ENCODE measurements around the gene PATL2.
A peak's percentile ranks its signal among the peaks of the same experiment; 100 is the strongest.
"Not testable (repeated sequence)": the region's sequence is repeated elsewhere in the genome, so short reads cannot be mapped to it uniquely, and the experiment has no call there.

The PATL2 gene

DNA sequence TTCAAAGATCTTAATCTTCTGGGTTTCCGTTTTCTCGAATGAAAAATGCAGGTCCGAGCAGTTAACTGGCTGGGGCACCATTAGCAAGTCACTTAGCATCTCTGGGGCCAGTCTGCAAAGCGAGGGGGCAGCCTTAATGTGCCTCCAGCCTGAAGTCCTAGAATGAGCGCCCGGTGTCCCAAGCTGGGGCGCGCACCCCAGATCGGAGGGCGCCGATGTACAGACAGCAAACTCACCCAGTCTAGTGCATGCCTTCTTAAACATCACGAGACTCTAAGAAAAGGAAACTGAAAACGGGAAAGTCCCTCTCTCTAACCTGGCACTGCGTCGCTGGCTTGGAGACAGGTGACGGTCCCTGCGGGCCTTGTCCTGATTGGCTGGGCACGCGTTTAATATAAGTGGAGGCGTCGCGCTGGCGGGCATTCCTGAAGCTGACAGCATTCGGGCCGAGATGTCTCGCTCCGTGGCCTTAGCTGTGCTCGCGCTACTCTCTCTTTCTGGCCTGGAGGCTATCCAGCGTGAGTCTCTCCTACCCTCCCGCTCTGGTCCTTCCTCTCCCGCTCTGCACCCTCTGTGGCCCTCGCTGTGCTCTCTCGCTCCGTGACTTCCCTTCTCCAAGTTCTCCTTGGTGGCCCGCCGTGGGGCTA lies at the start of gene PATL2, which contains the start of gene B2M:
Gene PATL2, minus strand, starts transcription at position 228 of the 647 bp plus-strand sequence. CDS start 34,833 bp downstream, outside the sequence.
Gene B2M, plus strand, starts transcription at position 422 of the 647 bp plus-strand sequence. Its CDS starts 30 bp downstream, at position 452.
- peak; percentile 89 for DNase-seq

DNA sequence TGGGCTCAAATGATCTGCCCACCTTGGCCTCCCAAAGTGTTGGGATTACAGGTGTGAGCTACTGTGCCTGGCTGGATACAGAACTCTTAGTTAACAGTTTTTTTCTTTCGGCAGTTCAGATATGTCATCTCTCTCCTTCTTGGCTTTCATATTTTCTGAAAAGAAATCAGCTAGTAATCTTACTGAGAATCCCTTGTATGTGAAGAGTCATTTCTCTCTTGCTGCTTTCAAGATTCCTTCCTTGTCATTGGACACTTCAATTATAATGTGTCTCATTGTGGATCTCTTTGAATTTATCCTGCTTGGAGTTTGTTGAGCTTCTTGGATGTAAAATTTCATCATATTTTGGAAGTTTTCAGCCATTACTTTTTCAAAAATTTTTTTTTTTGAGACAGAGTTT lies 42.2 kb upstream of the PATL2 start:
- DNase-seq = no peak

DNA sequence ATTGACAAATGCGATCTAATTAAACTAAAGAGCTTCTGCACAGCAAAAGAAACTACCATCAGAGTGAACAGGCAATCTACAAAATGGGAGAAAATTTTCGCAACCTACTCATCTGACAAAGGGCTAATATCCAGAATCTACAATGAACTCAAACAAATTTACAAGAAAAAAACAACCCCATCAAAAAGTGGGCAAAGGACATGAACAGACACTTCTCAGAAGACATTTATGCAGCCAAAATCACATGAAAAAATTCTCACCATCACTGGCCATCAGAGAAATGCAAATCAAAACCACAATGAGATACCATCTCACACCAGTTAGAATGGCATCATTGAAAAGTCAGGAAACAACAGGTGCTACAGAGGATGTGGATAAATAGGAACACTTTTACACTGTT lies 32.3 kb upstream of the PATL2 start:
- not testable (repeated sequence) for DNase-seq

DNA sequence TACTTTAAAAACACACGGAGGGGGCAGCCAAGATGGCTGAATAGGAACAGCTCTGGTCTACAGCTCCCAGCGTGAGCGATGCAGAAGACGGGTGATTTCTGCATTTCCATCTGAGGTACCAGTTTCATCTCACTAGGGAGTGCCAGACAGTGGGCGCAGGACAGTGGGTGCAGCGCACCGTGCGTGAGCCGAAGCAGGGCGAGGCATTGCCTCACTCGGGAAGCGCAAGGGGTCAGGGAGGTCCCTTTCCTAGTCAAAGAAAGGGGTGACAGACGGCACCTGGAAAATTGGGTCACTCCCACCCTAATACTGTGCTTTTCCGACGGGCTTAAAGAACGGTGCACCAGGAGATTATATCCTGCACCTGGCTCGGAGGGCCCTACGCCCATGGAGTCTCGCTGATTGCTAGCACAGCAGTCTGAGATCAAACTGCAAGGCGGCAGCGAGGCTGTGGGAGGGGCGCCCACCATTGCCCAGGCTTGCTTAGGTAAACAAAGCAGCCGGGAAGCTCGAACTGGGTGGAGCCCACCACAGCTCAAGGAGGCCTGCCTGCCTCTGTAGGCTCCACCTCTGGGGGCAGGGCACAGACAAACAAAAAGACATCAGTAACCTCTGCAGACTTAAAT lies 28.2 kb upstream of the PATL2 start:
- not testable (repeated sequence) for DNase-seq

DNA sequence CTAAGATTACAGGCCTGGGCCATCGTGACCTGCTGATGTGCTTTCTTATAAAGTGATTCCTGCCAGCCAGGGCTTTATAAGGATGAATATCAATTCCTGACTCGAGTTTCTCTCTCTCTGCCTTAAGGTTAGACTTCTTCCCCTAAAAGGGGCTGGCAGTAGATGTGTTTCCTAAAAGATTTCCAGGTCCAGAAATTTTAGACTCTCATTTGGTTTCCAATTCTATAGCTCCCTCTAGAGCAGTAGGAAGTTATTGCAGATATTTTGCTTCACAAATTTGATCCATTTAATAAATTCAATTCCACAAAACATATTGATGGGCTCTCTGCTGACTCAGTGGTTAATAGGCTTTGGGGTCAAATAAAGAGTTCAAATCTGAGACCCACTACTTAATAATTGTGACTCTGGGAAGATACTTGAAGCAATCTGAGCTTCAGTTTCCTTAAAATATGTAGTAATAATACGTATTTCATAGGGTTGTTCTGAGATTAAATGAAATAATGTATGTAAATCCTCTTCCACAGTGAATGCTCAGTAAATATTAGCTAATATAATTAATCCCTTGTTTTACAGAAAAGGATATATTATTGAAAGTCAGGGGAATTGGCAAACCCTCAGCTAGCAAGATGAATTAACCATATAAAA lies 27.3 kb upstream of the PATL2 start:
- DNase-seq = peak; percentile 22

DNA sequence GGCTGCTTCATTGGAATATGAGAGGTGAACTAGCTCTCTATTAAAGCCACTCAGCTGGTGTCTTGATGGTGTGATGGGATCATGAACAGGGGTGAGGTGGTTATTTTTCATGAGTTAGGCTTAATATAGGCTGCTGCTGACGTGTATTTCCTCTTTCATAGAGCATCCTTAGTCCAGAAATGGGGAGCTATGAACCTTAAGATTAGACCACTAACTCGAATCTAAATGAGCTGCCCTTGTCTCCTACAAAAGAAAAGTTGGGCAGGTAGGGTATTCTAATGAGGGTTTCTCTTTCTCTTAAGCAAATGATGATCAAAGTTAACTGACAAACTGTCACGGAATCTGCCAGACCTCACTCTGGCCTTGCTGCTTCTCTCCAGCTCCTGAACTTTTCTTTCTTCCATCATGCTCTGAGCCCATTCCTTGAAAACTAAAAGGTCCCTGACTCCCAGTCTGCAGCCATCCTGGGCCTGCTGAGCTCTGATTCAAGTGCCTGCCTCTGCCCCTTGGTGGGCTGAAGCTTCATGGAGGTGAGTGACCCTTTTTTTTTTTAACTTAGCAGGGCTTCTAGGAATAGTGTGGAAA lies 25.1 kb upstream of the PATL2 start, which contains the start of gene TRIM69:
Gene TRIM69, plus strand, starts transcription at position 348 of the 585 bp plus-strand sequence. Its CDS starts 177 bp downstream, at position 525.
- no peak for DNase-seq

DNA sequence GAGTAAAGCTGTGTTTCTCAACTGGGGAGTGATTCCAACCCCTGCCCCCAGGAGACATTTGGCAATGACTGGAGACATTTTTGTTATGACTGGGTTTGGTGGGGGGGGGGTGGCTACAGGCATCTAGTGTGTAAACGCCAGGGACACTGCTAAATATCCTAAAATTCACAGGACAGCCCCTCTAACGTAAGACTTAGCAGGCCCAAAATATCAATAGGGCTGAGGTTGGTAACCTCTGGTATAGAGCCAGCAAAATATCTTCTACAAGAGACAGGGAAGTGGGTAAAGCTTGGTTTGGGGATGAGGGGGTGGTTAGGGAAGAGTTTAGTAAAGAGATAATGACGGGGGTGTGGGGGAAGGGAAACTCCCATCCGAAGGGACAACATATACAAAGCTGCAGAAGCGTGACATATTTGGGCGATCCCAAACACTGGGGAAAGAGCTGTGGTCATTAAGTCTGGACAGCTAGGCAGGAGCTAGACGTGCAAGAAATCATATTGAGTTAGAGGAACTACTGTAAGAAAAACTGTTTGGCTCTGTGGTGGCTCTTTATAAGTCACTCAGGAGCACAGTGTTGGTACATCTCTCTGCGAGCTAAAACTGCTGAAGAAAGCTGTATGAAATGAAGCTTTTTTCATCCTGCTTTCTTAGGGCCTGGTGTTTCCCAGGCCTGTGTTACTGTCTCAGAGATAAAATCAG lies 24.5 kb upstream of the PATL2 start:
- DNase-seq = no peak

DNA sequence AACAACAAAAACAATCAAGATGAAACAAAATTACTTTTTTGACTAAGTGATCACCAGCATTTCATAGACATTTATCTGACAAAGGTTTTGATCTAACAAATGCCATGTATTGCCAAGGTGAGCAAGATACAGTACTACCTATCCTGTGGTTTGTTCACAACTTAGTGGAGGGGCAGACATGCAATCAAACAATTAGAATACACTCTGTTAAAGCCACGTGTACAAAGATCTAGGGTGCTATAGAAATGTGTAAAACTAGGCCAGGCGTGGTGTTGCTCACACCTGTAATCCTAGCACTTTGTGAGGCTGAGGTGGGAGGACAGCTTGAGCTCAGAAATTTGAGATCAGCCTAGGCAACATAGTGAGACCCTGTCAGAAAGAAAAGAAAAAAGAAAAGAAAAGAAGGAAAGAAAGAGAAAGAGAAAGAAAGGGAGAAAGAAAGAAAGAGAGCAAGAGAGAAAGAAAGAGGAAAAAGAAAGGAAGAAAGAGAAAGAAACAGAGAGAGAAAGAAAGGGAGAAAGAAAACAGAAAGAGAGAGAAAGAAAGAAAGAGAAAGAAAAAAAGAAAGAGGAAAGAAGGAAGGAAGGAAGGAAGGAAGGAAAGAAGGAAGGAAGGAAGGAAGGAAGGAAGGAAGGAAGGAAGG lies 23.8 kb upstream of the PATL2 start:
- DNase-seq = no peak

DNA sequence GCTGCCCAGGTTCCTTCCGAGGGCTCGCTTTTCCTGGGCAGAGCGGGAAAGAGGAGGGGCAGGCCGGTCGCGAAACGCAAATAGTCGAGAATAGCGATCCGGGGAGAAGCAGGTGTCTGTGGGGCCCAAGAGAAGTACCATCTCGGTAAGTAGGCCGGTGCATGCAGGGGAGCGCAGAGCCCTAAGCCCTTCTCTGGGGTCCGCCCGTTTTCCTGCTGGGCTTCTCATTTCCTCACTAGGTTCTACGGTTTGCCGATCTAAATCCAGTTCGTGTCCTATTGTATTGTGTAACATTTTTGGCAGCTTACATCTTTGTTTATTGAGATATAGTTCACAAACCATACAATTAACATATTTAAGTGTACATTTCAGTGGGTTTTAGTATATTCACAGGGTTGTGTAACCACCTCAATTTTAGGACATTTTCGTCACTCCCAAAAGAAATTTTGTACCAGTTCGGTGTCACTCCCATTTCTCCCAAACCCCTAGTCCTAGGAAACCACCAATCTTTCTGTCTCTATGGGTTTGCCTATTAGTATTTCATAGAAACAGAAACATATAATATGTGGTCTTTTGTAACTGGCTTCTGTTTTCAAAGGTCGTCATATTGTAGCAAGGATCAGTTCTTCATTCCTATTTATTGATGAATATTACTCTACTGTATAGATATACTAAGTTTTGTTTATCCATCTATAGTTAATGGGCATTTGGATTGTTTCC lies 18.4 kb upstream of the PATL2 start:
- DNase-seq = no peak

DNA sequence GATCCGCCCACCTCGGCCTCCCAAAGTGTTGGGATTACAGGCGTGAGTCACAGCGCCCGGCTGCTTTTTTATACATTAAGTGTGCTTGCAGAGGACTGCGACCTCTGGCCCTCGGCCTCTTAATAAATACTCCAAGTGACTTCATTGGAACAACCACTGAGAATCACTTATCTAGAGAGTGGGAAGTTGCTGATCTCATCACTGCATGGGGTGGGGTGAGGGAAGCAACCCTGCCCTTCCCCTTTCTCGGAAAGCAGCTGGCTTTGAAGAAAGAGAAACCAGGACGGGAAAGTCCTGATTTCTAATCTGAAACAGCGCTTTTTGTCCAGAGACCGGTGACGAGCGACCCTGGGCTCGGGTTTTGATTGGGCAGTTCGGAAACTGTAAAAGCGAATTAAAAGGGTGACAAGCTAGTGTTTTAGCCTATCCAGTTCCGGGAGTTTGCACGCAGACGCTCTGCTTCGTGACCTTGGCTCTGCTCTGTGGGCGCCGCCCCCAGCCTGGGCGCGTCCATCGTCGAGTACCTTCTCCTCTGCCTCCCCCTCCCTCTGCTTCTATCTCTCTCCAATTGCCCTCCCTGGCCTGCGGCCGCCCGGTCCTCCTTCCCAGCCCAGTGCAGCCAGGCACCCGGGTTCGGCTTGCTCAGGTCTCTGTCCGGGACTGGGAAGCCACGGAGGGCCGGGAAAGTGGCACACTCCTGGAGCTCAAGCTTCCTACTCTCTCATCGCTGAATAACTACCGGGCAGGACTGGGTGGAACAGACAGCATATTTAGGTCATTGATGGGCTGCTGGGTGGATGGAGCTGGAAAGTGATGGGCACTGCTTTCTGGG lies 17.7 kb upstream of the PATL2 start:
- DNase-seq = peak; percentile 97

DNA sequence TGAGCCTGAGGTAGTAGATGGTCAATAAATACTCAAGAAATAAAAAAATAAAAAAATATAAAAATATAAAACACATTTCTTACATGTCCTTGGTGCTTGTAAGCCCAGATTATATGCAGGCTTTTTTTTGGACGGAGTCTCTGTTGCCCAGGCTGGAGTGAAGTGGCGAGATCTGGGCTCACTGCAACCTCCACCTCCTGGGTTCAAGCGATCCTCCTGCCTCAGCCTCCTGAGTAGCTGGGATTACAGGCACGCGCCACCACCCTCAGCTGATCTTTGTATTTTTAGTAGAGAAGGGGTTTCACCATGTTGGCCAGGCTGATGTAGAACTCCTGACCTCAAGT lies 17.1 kb upstream of the PATL2 start:
- not testable (repeated sequence) for DNase-seq

DNA sequence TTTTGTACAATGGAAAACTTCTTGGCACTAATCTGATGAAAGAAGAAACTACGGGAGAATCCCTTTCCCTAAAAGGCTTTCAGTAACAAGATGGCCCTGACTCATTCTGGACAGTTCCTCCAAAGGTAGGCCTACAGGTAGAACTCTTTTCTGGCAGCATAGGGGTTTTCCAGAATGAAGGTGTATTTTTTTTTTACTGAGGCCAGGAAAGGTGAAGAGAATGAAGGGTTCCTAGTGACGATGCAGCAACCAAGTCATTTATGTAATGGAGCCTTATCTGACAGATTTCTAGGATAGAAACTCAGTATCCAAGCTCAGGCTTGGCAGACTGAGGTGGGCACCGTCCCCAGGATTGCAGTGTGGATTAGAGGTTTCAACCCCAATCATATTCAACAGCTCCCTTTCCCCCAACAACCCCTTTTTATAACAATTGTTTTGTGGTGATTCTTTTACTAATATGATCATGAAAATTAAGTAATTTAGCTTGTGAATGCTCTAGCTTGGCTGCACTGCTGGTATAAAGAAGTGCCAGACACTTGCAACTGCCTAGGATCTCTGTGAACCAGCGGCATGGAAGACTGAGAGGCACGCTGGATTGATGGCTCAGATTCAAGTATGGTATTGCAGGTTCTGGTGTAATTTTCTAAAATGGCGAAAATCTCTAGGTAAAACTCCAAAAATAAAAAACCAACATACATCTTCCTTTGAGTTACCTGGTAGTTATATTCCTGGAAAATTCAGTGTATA lies 16.5 kb upstream of the PATL2 start:
- DNase-seq = no peak

DNA sequence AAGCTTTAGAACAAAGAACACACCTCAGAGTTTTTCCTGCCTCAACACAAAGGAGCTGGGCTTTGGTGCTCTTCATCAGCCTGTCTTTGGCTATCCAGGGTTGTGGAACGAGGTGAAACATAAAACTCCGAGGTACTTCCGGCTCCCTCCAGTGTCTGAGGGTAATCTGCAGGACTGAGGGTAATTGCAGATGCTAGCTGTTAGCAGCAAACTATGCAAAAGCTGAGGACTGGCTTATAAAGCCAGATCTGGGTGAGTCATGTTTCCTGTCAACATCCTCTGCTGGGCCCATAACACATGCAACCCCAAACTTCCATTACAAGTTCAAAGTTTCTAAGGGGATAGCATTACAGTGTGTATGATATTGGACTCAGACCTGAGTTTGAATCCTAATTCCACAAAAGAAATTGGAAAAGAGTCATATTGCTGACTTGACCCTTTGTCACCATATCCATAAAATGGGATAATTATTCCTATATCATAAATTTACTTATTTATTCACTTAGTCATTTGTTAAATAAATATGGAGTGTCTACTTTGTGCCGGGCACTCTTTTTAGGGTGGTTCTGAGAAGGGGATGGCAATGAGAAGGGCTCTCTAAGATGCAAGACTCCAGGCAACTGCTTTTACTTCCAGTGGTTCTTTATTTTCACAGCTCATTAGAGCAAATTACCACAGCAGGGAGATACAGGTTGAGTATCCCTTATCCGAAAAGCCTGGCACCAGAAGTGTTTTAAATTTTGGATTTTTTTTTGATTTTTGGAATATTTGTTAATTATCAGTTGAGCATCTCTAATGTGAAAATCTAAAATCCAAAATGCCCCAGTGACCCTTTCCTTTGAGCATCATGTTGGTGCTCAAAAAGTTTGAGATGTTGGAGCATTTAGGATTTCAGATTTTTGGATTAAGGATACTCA lies 15.7 kb upstream of the PATL2 start:
- peak; percentile 61 for DNase-seq

DNA sequence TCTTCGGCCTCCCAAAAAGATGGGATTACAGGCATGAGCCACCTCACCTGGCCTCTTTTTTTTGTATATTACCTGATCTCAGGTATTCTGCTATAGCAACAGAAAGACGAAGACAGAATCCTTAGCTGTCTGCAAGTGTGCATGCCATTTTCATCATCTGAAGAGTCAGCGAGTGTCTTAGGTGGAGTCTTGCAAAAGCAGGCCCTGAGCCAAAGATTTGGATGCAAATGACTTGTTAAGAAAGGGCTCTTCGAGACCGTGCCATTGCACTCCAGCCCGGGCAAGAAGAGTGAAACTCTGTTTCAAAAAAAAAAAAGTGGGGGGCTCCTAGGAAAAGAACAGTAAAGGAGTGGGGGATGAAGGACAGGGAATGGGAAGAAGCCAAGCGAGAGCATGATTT lies 15.0 kb upstream of the PATL2 start:
- no peak for DNase-seq

DNA sequence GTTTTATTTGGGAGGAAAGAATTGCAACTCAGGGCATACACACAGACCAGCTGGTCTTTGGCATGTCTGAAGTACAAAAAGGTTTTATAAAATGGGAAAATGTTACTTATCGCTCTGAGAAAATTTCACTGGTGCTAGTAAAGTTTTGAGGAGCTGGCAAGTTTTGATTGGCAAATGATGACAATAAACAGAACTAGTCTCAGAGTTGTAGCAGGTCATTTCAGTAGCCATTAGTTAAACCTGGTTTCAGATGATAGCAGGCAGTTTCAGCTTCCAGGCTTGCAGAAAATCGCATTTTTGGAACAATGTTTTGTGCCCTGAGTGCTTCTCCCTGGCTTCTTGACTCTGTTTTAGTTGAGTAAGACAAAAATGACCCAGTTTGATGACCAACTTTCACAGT lies 10.9 kb upstream of the PATL2 start:
- DNase-seq = no peak

DNA sequence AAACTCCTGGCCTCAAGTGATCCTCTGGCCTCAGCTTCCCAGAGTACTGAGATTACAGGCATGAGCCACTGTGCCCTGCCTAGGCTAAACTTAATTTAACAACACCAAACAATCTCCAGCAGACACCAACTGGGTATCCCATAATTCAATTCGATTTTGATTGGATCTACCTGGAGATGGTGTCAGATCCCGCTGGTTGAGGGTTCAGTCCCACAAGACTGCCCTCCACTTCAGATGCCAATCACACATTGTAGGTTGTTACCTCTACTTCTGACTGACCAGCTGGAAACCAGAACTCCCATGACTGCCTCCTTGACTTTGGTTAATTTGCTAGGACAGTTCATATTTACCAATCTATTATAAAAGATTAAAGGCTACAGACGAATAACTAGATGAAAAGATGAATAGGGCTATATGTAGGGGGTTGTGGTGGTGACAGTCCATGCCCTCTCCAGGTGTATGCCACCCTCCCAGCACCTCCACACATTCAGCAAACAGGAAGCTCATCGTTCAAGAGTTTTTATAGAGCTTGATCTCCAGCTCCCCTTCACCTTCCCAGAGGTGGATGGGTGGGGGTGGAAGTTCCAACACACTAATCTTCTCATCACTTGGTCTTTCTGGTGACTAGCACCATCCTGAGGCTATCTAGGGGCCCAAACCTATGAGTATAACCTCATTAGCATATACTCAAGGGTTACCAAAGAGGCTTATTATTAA lies 9.5 kb upstream of the PATL2 start:
- DNase-seq = no peak

DNA sequence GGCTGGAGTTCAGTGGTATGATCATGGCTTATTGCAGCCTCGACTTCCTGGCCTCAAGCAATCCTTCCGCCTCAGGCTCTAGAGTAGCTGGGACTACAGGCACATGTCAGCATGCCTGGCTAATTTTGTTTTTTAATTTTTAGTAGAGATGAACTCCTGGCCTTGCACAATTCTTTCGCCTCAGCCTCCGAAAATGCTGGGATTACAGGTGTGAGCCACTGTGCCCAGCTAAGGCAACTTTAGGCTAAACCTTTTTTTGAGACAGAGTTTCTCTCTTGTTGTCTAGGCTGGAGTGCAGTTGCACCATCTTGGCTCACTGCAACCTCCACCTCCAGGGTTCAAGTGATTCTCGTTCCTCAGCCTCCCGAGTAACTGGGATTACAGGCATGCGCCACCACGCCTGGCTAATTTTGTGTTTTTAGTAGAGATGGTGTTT lies 8.9 kb upstream of the PATL2 start:
- not testable (repeated sequence) for DNase-seq

DNA sequence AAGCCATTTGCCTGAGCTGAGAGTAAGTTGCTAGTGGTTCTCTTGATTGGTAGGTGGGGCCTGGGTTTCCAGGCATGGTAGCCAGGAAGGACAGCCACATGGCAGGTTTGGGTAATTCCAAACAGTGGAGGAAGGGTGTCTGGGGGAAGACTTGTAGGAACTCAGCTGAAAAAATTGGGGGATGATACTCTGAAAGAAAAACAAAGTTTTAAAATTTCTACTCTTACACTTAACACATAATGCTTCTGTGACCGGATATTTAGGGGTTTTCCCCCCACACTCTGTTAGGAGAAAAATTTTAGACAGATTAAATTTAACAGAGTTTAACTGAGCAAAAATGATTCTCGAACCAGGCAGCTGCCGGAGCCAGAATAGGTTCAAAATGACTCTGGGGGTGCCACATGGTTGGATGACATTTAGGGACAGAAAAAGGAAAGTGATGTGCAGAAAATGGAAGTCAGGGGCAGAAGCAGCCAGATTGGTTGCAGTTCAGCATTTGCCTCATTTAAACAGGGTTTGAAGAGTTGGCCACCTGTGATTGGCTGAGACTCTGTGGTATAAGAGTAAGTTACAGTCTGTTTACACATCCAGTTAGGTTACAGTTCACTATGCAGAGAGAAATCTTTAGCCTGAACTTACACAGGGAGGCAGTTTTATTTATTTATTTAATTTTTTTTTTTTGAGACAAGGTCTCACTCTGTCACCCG lies 8.3 kb upstream of the PATL2 start:
- DNase-seq = no peak
